ENCODE results near the gene CDH13. TPM values are rescaled to one million over a fixed set of nuclear protein-coding genes. Genes with fewer than 3 reads are reported as not detected.

CDH13 gene
- total and polyA plus RNA-seq, 4 donors = 58.9 to 265 (median 158) TPM

DNA sequence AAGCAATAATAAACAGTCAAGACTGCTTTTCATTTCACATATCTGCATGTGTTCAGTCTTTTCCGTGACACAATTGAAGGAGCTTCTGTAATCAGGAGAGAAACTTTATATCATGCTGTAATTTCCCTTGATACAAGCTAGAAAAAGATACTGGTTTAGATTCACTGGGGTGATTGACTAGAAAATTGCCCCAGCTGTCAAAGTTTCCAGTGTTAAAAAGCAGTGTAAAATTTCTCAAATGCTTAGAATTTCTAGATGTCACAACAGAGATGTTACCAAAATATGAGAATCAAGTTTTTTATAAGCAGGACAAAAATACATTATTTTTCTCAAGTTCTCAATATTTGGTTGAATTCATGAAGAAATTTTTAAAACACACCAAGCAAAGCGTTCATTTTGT lies 888.6 kb downstream of the CDH13 start:
- peaks cover 2% of the 10 kb centered on the region for H3K9me3 ChIP-seq (ENCODE audit: control insufficient read depth, low read length)

DNA sequence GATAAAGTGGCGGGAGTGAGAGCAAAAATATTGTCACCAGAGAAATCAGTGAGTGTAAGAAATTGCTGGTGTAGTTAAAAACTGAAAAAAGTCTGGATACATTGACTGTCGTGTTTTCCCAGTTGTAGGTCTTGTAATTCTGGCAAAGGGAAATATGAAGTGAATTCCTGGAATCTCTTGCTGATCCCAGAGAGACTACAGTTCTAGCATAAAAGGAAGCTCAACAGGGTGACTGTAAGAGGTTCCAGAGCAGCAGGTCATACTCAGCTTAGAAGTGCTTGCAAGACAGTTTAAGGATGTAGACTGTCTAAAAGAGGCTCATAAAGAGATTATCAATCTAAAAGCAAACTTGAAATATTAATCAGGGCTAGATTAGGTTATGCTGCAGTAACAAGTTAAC lies 890.2 kb downstream of the CDH13 start:
- H3K27me3 ChIP-seq (ENCODE audit: control insufficient read depth in 1 of 2, insufficient read depth in 2 of 2, low read length in 1 of 2) = no peaks in the 10 kb centered on the region
- no peak for ATAC-seq (ENCODE audit: low FRiP score)
- H3K9me3 ChIP-seq (ENCODE audit: control insufficient read depth, low read length) = peaks cover 2% of the 10 kb centered on the region
- no peak overlapping the region for H3K4me3 ChIP-seq (ENCODE audit: low read length in 2 of 2)
- H3K4me1 ChIP-seq (ENCODE audit: control insufficient read depth in 1 of 2, insufficient read depth in 2 of 2, low read length in 2 of 2) = no peaks in the 10 kb centered on the region
- no peak overlapping the region for H3K27ac ChIP-seq (ENCODE audit: low read depth in 1 of 2, low read length in 2 of 2)
- no peaks in the 10 kb centered on the region for H3K36me3 ChIP-seq (ENCODE audit: control insufficient read depth in 1 of 2, insufficient read depth in 2 of 2, low read length in 1 of 2)
- 42 to 49% methylated on average over 2 of the region's 2 CpGs for WGBS, 2 donors
- DNase-seq = no peak
- intact Hi-C loops (cut with DNase I) = no loop called here

More for the DNA sequence above, 888.6 kb downstream of the CDH13 start:
- Histone ChIP-seq H3K27ac (ENCODE audit: low read depth in 1 of 2, low read length in 2 of 2) (no peak overlapping the region), H3K4me1 (ENCODE audit: control insufficient read depth in 1 of 2, insufficient read depth in 2 of 2, low read length in 2 of 2) (no peaks in the 10 kb centered on the region), H3K4me3 (ENCODE audit: low read length in 2 of 2) (no peak overlapping the region), H3K36me3 (ENCODE audit: control insufficient read depth in 1 of 2, insufficient read depth in 2 of 2, low read length in 1 of 2) (no peaks in the 10 kb centered on the region), H3K27me3 (ENCODE audit: control insufficient read depth in 1 of 2, insufficient read depth in 2 of 2, low read length in 1 of 2) (no peaks in the 10 kb centered on the region)
- WGBS, 2 donors = 78 to 79% methylated on average over 2 of the region's 2 CpGs
- DNase-seq (no peak), ATAC-seq (ENCODE audit: low FRiP score) (no peak)
- intact Hi-C loops (cut with DNase I) = no loop called here

DNA sequence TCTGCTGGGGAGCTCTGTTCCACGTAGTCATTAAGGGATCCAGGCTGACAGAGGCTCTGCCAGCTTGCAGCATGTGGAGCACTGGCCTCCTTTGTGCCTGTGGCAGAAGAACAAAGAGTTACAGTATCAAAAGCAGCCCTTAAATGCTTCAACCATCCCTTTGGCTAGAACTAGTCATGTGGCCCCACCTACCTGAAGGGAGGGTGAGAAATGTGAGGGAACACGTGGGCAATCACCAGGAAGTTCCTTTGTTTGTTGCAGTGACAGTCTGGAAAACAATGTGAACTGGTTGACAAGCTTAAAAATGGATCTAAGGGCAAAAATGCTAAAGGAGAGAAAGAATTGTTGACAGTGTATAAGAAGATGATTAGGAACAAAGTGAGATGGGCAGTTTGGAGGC lies 890.6 kb downstream of the CDH13 start:
- no peak for ATAC-seq (ENCODE audit: low FRiP score)
- WGBS, 2 donors = 66 to 71% methylated on average over 2 of the region's 2 CpGs
- DNase-seq = no peak
- no peaks in the 10 kb centered on the region for H3K36me3 ChIP-seq (ENCODE audit: control insufficient read depth in 1 of 2, insufficient read depth in 2 of 2, low read length in 1 of 2)
- no peaks in the 10 kb centered on the region for H3K27me3 ChIP-seq (ENCODE audit: control insufficient read depth in 1 of 2, insufficient read depth in 2 of 2, low read length in 1 of 2)
- intact Hi-C loops (cut with DNase I) = no loop called here
- H3K4me3 ChIP-seq (ENCODE audit: low read length in 2 of 2) = no peak overlapping the region
- peaks cover 2% of the 10 kb centered on the region for H3K9me3 ChIP-seq (ENCODE audit: control insufficient read depth, low read length)
- no peaks in the 10 kb centered on the region for H3K4me1 ChIP-seq (ENCODE audit: control insufficient read depth in 1 of 2, insufficient read depth in 2 of 2, low read length in 2 of 2)
- H3K27ac ChIP-seq (ENCODE audit: low read depth in 1 of 2, low read length in 2 of 2) = no peak overlapping the region

DNA sequence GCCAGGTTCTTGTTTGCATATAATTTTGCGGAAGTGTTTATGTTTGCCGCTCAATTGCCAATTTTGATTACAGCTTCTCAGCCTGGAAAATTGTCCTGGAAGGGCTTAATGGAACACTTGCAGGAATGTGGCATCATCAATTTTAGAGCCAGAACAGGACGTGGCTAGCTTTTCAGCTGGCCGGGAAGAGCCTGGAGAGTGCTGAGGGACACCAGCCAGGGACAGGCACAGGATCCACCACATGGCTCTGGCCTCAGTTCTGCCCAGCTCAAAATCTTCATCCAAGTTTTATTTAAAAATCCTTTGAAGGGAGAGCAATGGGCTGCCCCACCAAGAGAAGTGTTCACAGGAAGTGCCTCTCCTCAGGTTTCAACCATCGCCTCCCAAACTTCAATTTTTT lies 893.8 kb downstream of the CDH13 start:
- DNase-seq (no peak), ATAC-seq (ENCODE audit: low FRiP score) (no peak)
- no peaks in the 10 kb centered on the region for H3K36me3 ChIP-seq (ENCODE audit: control insufficient read depth in 1 of 2, insufficient read depth in 2 of 2, low read length in 1 of 2)
- intact Hi-C loops (cut with DNase I) = no loop called here
- no peak overlapping the region for H3K4me3 ChIP-seq (ENCODE audit: low read length in 2 of 2)
- H3K27me3 ChIP-seq (ENCODE audit: control insufficient read depth in 1 of 2, insufficient read depth in 2 of 2, low read length in 1 of 2) = no peaks in the 10 kb centered on the region
- peaks cover 2% of the 10 kb centered on the region for H3K9me3 ChIP-seq (ENCODE audit: control insufficient read depth, low read length)
- 70 to 75% methylated on average over 5 of the region's 5 CpGs for WGBS, 2 donors
- H3K4me1 ChIP-seq (ENCODE audit: control insufficient read depth in 1 of 2, insufficient read depth in 2 of 2, low read length in 2 of 2) = no peaks in the 10 kb centered on the region
- H3K27ac ChIP-seq (ENCODE audit: low read depth in 1 of 2, low read length in 2 of 2) = no peak overlapping the region

DNA sequence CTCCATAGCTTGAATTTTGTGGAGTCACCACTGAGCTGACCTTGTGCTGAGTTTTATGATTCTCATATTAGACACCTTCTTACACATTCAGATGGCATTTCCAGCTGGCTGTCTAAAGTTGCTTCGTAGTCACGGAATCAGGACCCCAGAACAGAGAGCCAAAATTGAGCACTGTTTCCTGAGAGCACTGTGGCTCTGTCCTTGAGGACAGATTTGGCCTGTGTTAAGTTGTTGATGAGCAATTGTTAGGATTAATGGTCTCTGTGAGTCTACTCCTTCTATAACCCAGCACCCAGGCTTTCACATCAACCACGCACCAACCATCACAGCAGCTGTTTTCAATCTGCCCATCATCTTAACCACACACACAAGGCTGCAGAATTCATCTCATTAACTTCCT lies 903.5 kb downstream of the CDH13 start:
- Histone ChIP-seq H3K27me3 (ENCODE audit: control insufficient read depth in 1 of 2, insufficient read depth in 2 of 2, low read length in 1 of 2) (no peaks in the 10 kb centered on the region), H3K36me3 (ENCODE audit: control insufficient read depth in 1 of 2, insufficient read depth in 2 of 2, low read length in 1 of 2) (no peaks in the 10 kb centered on the region), H3K27ac (ENCODE audit: low read depth in 1 of 2, low read length in 2 of 2) (no peak overlapping the region), H3K9me3 (ENCODE audit: control insufficient read depth, low read length) (no peaks in the 10 kb centered on the region), H3K4me1 (ENCODE audit: control insufficient read depth in 1 of 2, insufficient read depth in 2 of 2, low read length in 2 of 2) (no peaks in the 10 kb centered on the region), H3K4me3 (ENCODE audit: low read length in 2 of 2) (no peak overlapping the region)
- ATAC-seq (ENCODE audit: low FRiP score) (no peak), DNase-seq (no peak)
- 91 to 93% methylated on average over 3 of the region's 3 CpGs for WGBS, 2 donors
- intact Hi-C loops (cut with DNase I) = no loop called here

DNA sequence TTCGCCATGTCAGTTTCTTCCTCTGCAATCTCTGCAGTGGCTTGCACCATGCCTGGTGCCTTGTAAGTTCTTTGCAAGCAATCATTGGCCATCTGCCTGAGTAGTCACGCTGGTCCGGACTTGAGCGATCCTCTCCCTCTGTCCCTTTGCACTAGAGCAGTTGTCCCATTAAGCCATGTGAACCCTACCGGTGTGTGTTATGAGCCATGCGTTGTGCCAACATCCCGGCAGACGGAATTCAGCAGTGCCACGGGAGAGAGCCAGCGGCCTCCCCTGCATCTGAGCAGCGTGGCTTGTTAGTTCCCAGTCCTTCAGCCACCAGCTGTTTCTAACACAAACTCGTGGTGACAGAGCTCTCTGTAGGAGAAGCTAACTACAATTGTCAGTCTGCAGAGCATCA lies 905.9 kb downstream of the CDH13 start:
- Histone ChIP-seq H3K9me3 (ENCODE audit: control insufficient read depth, low read length) (no peaks in the 10 kb centered on the region), H3K27ac (ENCODE audit: low read depth in 1 of 2, low read length in 2 of 2) (no peak overlapping the region), H3K4me3 (ENCODE audit: low read length in 2 of 2) (no peak overlapping the region), H3K36me3 (ENCODE audit: control insufficient read depth in 1 of 2, insufficient read depth in 2 of 2, low read length in 1 of 2) (no peaks in the 10 kb centered on the region), H3K4me1 (ENCODE audit: control insufficient read depth in 1 of 2, insufficient read depth in 2 of 2, low read length in 2 of 2) (no peaks in the 10 kb centered on the region), H3K27me3 (ENCODE audit: control insufficient read depth in 1 of 2, insufficient read depth in 2 of 2, low read length in 1 of 2) (no peaks in the 10 kb centered on the region)
- no peak for DNase-seq
- intact Hi-C loops (cut with DNase I) = no loop called here
- ATAC-seq (ENCODE audit: low FRiP score) = no peak
- WGBS, 2 donors = 86 to 92% methylated on average over 12 of the region's 12 CpGs

DNA sequence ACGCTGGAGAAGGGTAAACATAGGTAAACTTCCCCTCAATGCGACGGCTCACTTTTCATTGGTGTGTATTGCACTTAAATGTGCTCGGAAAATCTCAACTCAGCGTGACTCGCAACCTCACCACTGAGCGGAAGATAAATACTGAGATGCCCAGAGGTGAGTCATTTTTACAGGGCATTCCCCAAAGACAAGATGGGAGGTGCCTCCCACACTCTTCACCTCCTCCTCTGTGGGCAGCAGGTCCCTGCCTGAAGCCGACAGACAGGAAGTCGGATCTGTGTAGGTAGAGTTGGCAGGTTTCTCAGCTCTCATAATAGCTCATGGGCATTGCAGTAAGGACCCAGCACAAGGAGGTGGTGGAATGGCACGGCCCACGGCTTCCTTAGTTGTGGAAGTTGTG lies 906.4 kb downstream of the CDH13 start:
- no peaks in the 10 kb centered on the region for H3K27me3 ChIP-seq (ENCODE audit: control insufficient read depth in 1 of 2, insufficient read depth in 2 of 2, low read length in 1 of 2)
- ATAC-seq (ENCODE audit: low FRiP score) = no peak
- H3K4me3 ChIP-seq (ENCODE audit: low read length in 2 of 2) = no peak overlapping the region
- no peaks in the 10 kb centered on the region for H3K9me3 ChIP-seq (ENCODE audit: control insufficient read depth, low read length)
- H3K27ac ChIP-seq (ENCODE audit: low read depth in 1 of 2, low read length in 2 of 2) = no peak overlapping the region
- WGBS, 2 donors = 89 to 93% methylated on average over 11 of the region's 11 CpGs
- intact Hi-C loops (cut with DNase I) = no loop called here
- no peaks in the 10 kb centered on the region for H3K4me1 ChIP-seq (ENCODE audit: control insufficient read depth in 1 of 2, insufficient read depth in 2 of 2, low read length in 2 of 2)
- H3K36me3 ChIP-seq (ENCODE audit: control insufficient read depth in 1 of 2, insufficient read depth in 2 of 2, low read length in 1 of 2) = no peaks in the 10 kb centered on the region
- DNase-seq = no peak

DNA sequence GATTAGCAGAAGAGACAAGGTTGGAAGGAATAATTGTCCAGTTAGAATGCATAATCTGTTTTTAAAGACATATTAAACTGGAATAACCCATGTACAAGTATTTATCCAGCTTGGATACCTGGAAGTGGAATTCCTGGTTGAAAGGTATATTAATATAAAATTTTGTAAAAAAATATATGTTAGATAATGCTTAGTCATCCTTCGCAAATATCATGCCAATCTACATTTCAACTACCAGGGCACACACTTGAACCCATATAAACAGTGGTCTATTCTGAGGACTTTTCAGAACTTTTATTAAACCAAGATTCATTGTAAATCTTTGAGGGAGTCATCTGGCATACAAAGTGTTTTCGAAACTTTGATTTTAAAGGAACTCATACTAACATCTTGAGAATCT lies 911.9 kb downstream of the CDH13 start:
- DNase-seq = no peak
- intact Hi-C loops (cut with DNase I) = no loop called here
- 96 to 100% methylated on average over 2 of the region's 2 CpGs for WGBS, 2 donors
- Histone ChIP-seq H3K36me3 (ENCODE audit: control insufficient read depth in 1 of 2, insufficient read depth in 2 of 2, low read length in 1 of 2) (no peaks in the 10 kb centered on the region), H3K4me3 (ENCODE audit: low read length in 2 of 2) (no peak overlapping the region), H3K27ac (ENCODE audit: low read depth in 1 of 2, low read length in 2 of 2) (no peak overlapping the region), H3K4me1 (ENCODE audit: control insufficient read depth in 1 of 2, insufficient read depth in 2 of 2, low read length in 2 of 2) (no peaks in the 10 kb centered on the region), H3K9me3 (ENCODE audit: control insufficient read depth, low read length) (no peaks in the 10 kb centered on the region), H3K27me3 (ENCODE audit: control insufficient read depth in 1 of 2, insufficient read depth in 2 of 2, low read length in 1 of 2) (no peaks in the 10 kb centered on the region)
- ATAC-seq (ENCODE audit: low FRiP score) = no peak

DNA sequence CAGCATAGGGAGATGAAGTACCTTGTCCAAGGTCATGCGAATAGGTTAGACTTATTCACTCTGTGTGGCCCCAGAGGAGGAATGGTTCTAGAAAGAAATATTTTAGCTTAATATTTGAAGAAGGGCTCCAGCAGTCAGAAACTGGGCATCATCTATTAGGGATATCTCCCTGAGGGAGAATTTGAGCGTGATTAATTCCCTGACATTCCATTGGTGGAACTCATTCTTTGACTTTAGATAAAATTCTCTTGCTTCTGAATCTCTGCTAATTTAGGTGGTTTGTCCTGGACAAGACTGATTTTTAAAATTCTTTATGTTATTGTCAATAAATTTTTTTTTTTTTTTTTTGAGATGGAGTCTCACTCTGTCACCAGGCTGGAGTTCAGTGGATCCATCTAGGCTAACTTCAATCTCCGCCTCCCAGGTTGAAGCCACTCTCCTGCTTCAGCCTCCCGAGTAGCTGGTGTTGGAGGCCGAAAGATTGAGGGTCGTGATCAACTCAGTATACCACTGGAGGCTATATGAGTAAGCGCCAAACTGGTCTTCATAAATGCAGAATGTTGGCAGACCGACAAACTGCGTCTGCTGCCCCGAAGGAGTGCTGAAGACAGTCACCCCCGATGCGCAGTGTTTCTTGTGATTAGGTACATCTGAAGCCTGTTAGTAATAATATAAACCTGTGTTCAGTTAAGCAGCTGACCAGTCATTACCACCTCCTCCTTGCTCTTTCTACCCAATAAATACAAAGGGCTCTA lies 913.1 kb downstream of the CDH13 start:
- no peaks in the 10 kb centered on the region for H3K9me3 ChIP-seq (ENCODE audit: control insufficient read depth, low read length)
- no peaks in the 10 kb centered on the region for H3K27me3 ChIP-seq (ENCODE audit: control insufficient read depth in 1 of 2, insufficient read depth in 2 of 2, low read length in 1 of 2)
- H3K36me3 ChIP-seq (ENCODE audit: control insufficient read depth in 1 of 2, insufficient read depth in 2 of 2, low read length in 1 of 2) = no peaks in the 10 kb centered on the region
- H3K4me1 ChIP-seq (ENCODE audit: control insufficient read depth in 1 of 2, insufficient read depth in 2 of 2, low read length in 2 of 2) = no peaks in the 10 kb centered on the region
- H3K27ac ChIP-seq (ENCODE audit: low read depth in 1 of 2, low read length in 2 of 2) = no peak overlapping the region
- WGBS, 2 donors = 91 to 92% methylated on average over 12 of the region's 12 CpGs
- ATAC-seq (ENCODE audit: low FRiP score) = no peak
- no peak overlapping the region for H3K4me3 ChIP-seq (ENCODE audit: low read length in 2 of 2)
- DNase-seq = no peak
- intact Hi-C loops (cut with DNase I) = no loop called here
